Skeletal muscle cell (primary cell): ENCODE results near the gene PPP1R12C.

ENCODE experiments used
- DNase-seq: peaks from one replicate; pipeline ENCODE4 v3.0.0-alpha.2; 2010; ENCODE audit warnings: low read depth
- H3K4me3 ChIP-seq: 2 replicates; pipeline ENCODE4 v1.5.1; 2011; ENCODE audit warnings: low read depth, mild to moderate bottlenecking, control low read depth, low read length, moderate library complexity

The PPP1R12C gene

GRCh38 chr19:55147545-55148251 lies 30.3 kb upstream of the PPP1R12C start:
- DNase-seq: no peak
- H3K4me3 ChIP-seq: peak overlapping the region; percentile 36

GRCh38 chr19:55146705-55147273 lies 29.4 kb upstream of the PPP1R12C start:
- peak overlapping the region; percentile 40 for H3K4me3 ChIP-seq
- DNase-seq: no peak

GRCh38 chr19:55146078-55146704 lies 28.8 kb upstream of the PPP1R12C start:
- no peak for DNase-seq
- peak overlapping the region; percentile 40 for H3K4me3 ChIP-seq

GRCh38 chr19:55145232-55145631 lies 27.8 kb upstream of the PPP1R12C start:
- H3K4me3 ChIP-seq: no peak overlapping the region

GRCh38 chr19:55141696-55142095 lies 24.3 kb upstream of the PPP1R12C start:
- DNase-seq: no peak
- no peak overlapping the region for H3K4me3 ChIP-seq

More at GRCh38 chr19:55145232-55145631, 27.8 kb upstream of the PPP1R12C start:
- DNase-seq: no peak

- no peak for DNase-seq
- H3K4me3 ChIP-seq: no peak overlapping the region
Observed at GRCh38 chr19:55137915-55138314, 20.5 kb upstream of the PPP1R12C start.

GRCh38 chr19:55136399-55137102 lies 19.1 kb upstream of the PPP1R12C start:
- no peak for DNase-seq
- H3K4me3 ChIP-seq: no peak overlapping the region

- no peak for DNase-seq
- H3K4me3 ChIP-seq: no peak overlapping the region
Observed at GRCh38 chr19:55134736-55135135, 17.3 kb upstream of the PPP1R12C start.

- DNase-seq: no peak
- H3K4me3 ChIP-seq: no peak overlapping the region
Observed at GRCh38 chr19:55133639-55134444, 16.4 kb upstream of the PPP1R12C start.

GRCh38 chr19:55132453-55133129 lies 15.2 kb upstream of the PPP1R12C start:
- no peak for DNase-seq

GRCh38 chr19:55131421-55131820 lies 14.0 kb upstream of the PPP1R12C start:
- DNase-seq: no peak

More at GRCh38 chr19:55132453-55133129, 15.2 kb upstream of the PPP1R12C start:
- H3K4me3 ChIP-seq: no peak overlapping the region

GRCh38 chr19:55119053-55119452 lies 1.6 kb upstream of the PPP1R12C start:
- DNase-seq: no peak
- no peak overlapping the region for H3K4me3 ChIP-seq

More at GRCh38 chr19:55131421-55131820, 14.0 kb upstream of the PPP1R12C start:
- no peak overlapping the region for H3K4me3 ChIP-seq

GRCh38 chr19:55118401-55118991 lies 1.1 kb upstream of the PPP1R12C start:
- no peak for DNase-seq
- peak overlapping the region; percentile 61 for H3K4me3 ChIP-seq

- DNase-seq: peak; percentile 95
- H3K4me3 ChIP-seq: peak overlapping the region; percentile 61
Observed at GRCh38 chr19:55117663-55118391, 390 bp upstream of the PPP1R12C start.

- peak overlapping the region; percentile 92 for H3K4me3 ChIP-seq
- no peak for DNase-seq
Observed at GRCh38 chr19:55116232-55116858, 1.1 kb downstream of the PPP1R12C start.

- DNase-seq: no peak
- H3K4me3 ChIP-seq: peak overlapping the region; percentile 92
Observed at GRCh38 chr19:55115446-55116065, 1.9 kb downstream of the PPP1R12C start.

- DNase-seq: no peak
- H3K4me3 ChIP-seq: no peak overlapping the region
Observed at GRCh38 chr19:55114566-55115145, 2.8 kb downstream of the PPP1R12C start.
